ENCODE data around the gene FZD10. TPM values are rescaled to one million over a fixed set of nuclear protein-coding genes. Genes with fewer than 3 reads are reported as not detected.

The FZD10 gene
- total RNA-seq, 1 experiment from 2014 or later, result not detected

GRCh38 chr12:130137040-130138018, 24.9 kb upstream of the FZD10 start:
- no peaks in the 10 kb centered on the region; the same call in 1 of the 2 replicates for H3K9me3 ChIP-seq (ENCODE audit: insufficient read depth, low read depth)
- intact Hi-C loops (cut with micrococcal nuclease; ENCODE audit: unreplicated experiment), result no loop called here
- no peaks in the 10 kb centered on the region for H3K9me2 ChIP-seq (ENCODE audit: insufficient read depth)
- H3F3A ChIP-seq (ENCODE audit: insufficient read depth, low read depth), result peaks cover 6% of the 10 kb centered on the region; the same call in 1 of the 2 replicates
- POLR2A ChIA-PET (ENCODE audit: unreplicated experiment), result no interaction called here
- CTCF ChIA-PET, result no interaction called here
- H3K27ac ChIP-seq, result no peak overlapping the region
- TF ChIP-seq EZH2 (IDR thresholded peaks at IDR 0.05; ENCODE audit: low read depth) (no peak), CTCF (conservative IDR thresholded peaks at IDR 0.05) (no peak)
- BruUV-seq (replicated peaks), result no TSS peak
- no peaks in the 10 kb centered on the region for H3K4me1 ChIP-seq (replicated peaks; ENCODE audit: insufficient read depth)
- no peaks in the 10 kb centered on the region for H3K79me2 ChIP-seq (ENCODE audit: low read depth)
- no peaks in the 10 kb centered on the region for H4K20me1 ChIP-seq (ENCODE audit: insufficient read depth)
- H3K27me3 ChIP-seq (ENCODE audit: insufficient read depth, low read depth), result peaks cover 78% of the 10 kb centered on the region
- H2AFZ ChIP-seq, result no peak overlapping the region
- no peaks in the 10 kb centered on the region for H3K36me3 ChIP-seq (ENCODE audit: low read depth)
- no peak overlapping the region for H3K4me3 ChIP-seq
- no peak for DNase-seq
- H3K4me2 ChIP-seq, result no peak overlapping the region

- BruUV-seq (replicated peaks), result no TSS peak
- no peaks in the 10 kb centered on the region for H3K79me2 ChIP-seq (ENCODE audit: low read depth)
- peaks cover 78% of the 10 kb centered on the region for H3K27me3 ChIP-seq (ENCODE audit: insufficient read depth, low read depth)
- no peaks in the 10 kb centered on the region for H3K36me3 ChIP-seq (ENCODE audit: low read depth)
- TF ChIP-seq CTCF (conservative IDR thresholded peaks at IDR 0.05), result no peak
- no peak for TF ChIP-seq EZH2 (IDR thresholded peaks at IDR 0.05; ENCODE audit: low read depth)
- intact Hi-C loops (cut with micrococcal nuclease; ENCODE audit: unreplicated experiment), result no loop called here
- peaks cover 6% of the 10 kb centered on the region; the same call in 1 of the 2 replicates for H3F3A ChIP-seq (ENCODE audit: insufficient read depth, low read depth)
- no peak for DNase-seq
- POLR2A ChIA-PET (ENCODE audit: unreplicated experiment), result no interaction called here
- no peaks in the 10 kb centered on the region for H3K4me1 ChIP-seq (replicated peaks; ENCODE audit: insufficient read depth)
- H2AFZ ChIP-seq, result no peak overlapping the region
- CTCF ChIA-PET, result no interaction called here
- H4K20me1 ChIP-seq (ENCODE audit: insufficient read depth), result no peaks in the 10 kb centered on the region
- H3K27ac ChIP-seq, result no peak overlapping the region
- H3K9me3 ChIP-seq (ENCODE audit: insufficient read depth, low read depth), result no peaks in the 10 kb centered on the region; the same call in 1 of the 2 replicates
- no peaks in the 10 kb centered on the region for H3K9me2 ChIP-seq (ENCODE audit: insufficient read depth)
- no peak overlapping the region for H3K4me2 ChIP-seq
- no peak overlapping the region for H3K4me3 ChIP-seq
Measured at GRCh38 chr12:130138478-130138877, 23.8 kb upstream of the FZD10 start.

- H3K36me3 ChIP-seq (ENCODE audit: low read depth), result no peaks in the 10 kb centered on the region
- H3K79me2 ChIP-seq (ENCODE audit: low read depth), result no peaks in the 10 kb centered on the region
- H3K9me2 ChIP-seq (ENCODE audit: insufficient read depth), result no peaks in the 10 kb centered on the region
- H3K9me3 ChIP-seq (ENCODE audit: insufficient read depth, low read depth), result no peaks in the 10 kb centered on the region; the same call in 1 of the 2 replicates
- ChIA-PET POLR2A (ENCODE audit: unreplicated experiment) (no interaction called here), CTCF (no interaction called here)
- BruUV-seq (replicated peaks), result no TSS peak
- H3K4me2 ChIP-seq, result no peak overlapping the region
- H2AFZ ChIP-seq, result no peak overlapping the region
- no peaks in the 10 kb centered on the region for H3K4me1 ChIP-seq (replicated peaks; ENCODE audit: insufficient read depth)
- DNase-seq, result no peak
- H3F3A ChIP-seq (ENCODE audit: insufficient read depth, low read depth), result peaks cover 6% of the 10 kb centered on the region; the same call in 1 of the 2 replicates
- TF ChIP-seq EZH2 (IDR thresholded peaks at IDR 0.05; ENCODE audit: low read depth), result no peak
- no peak for TF ChIP-seq CTCF (conservative IDR thresholded peaks at IDR 0.05)
- H4K20me1 ChIP-seq (ENCODE audit: insufficient read depth), result no peaks in the 10 kb centered on the region
- intact Hi-C loops (cut with micrococcal nuclease; ENCODE audit: unreplicated experiment), result no loop called here
- no peak overlapping the region for H3K4me3 ChIP-seq
- H3K27ac ChIP-seq, result no peak overlapping the region
- peaks cover 73% of the 10 kb centered on the region for H3K27me3 ChIP-seq (ENCODE audit: insufficient read depth, low read depth)
Measured at GRCh38 chr12:130139567-130140421, 22.5 kb upstream of the FZD10 start.
